Muscle of arm (tissue), 14 donors: ENCODE data around the gene EME2. TPM values are rescaled to one million over a fixed set of nuclear protein-coding genes. Genes with fewer than 3 reads are reported as not detected.
"Not testable (repeated sequence)": the region's sequence is repeated elsewhere in the genome, so short reads cannot be mapped to it uniquely, and the experiment has no call there.

Experiments
- DNase-seq: peaks from one replicate; pipeline ENCODE4 v3.0.0-alpha.2; 2013
- long read RNA-seq, 11 donors: transcript quantifications; one replicate each; lab custom pipeline, GENCODE V29; 2026
- polyA plus RNA-seq, 12 donors: library from polyadenylated mRNA; unstranded; fragments of 120-200 nt; gene quantifications; one replicate each; pipeline ENCODE4 v1.2.1, GENCODE V29; 2013; ENCODE audit not compliant: insufficient read length in 12 of 12

EME2 gene
- polyA plus RNA-seq = 10 to 100 TPM in 1 of 12 donors, 1 to 10 TPM in 10, not detected in 1; 4.4 to 13.3 (median 6.4) TPM
- long read RNA-seq, donor 1 = 0 reads
- long read RNA-seq, donor 2 = 0 reads
- long read RNA-seq, donor 3, partial matches to known transcripts = 35 of 53 reads
- long read RNA-seq, donor 3, other reads (novel, unspliced or antisense) = 18 of 53 reads
- long read RNA-seq, donor 4, partial matches to known transcripts = 12 of 37 reads
- long read RNA-seq, donor 4, other reads (novel, unspliced or antisense) = 25 of 37 reads
- long read RNA-seq, donor 5, full-length matches to known transcripts = 2 of 2 reads
- long read RNA-seq, donor 5, partial matches to known transcripts = 0 of 2 reads
- long read RNA-seq, donor 5, other reads (novel, unspliced or antisense) = 0 of 2 reads
- long read RNA-seq, donor 6 = 0 reads
- long read RNA-seq, donor 7, full-length matches to known transcripts = 1 of 1 reads
- long read RNA-seq, donor 7, partial matches to known transcripts = 0 of 1 reads
- long read RNA-seq, donor 7, other reads (novel, unspliced or antisense) = 0 of 1 reads
- long read RNA-seq, donor 8 = 0 reads
- long read RNA-seq, donor 9 = 0 reads
- long read RNA-seq, donor 10 = 0 reads
- long read RNA-seq, donor 11 = 0 reads

- DNase-seq = no peak
These were observed at the start of gene EME2 for GRCh38 chr16:1772362-1772907. Gene EME2, plus strand, starts transcription at chr16:1772810. Its CDS starts 418 bp downstream, at chr16:1773228.

- peak; percentile 24 for DNase-seq
These were observed 49.0 kb upstream of the EME2 start for GRCh38 chr16:1723450-1724147.

GRCh38 chr16:1724491-1724890, 48.1 kb upstream of the EME2 start:
- DNase-seq = no peak

GRCh38 chr16:1726661-1727502, 45.7 kb upstream of the EME2 start:
- DNase-seq = no peak

GRCh38 chr16:1727651-1728624, 44.7 kb upstream of the EME2 start:
- no peak for DNase-seq

- no peak for DNase-seq
These were observed 43.6 kb upstream of the EME2 start for GRCh38 chr16:1729026-1729425.

- no peak for DNase-seq
These were observed 43.2 kb upstream of the EME2 start for GRCh38 chr16:1729445-1729844.

- no peak for DNase-seq
These were observed 41.5 kb upstream of the EME2 start for GRCh38 chr16:1731073-1731472.

GRCh38 chr16:1731603-1732002, 41.0 kb upstream of the EME2 start:
- DNase-seq = no peak

- no peak for DNase-seq
These were observed 40.5 kb upstream of the EME2 start for GRCh38 chr16:1732071-1732470.

GRCh38 chr16:1732551-1732987, 40.0 kb upstream of the EME2 start:
- not testable (repeated sequence) for DNase-seq

GRCh38 chr16:1734123-1734522, 38.5 kb upstream of the EME2 start:
- no peak for DNase-seq

- DNase-seq = no peak
These were observed 37.8 kb upstream of the EME2 start for GRCh38 chr16:1734816-1735215.

GRCh38 chr16:1740234-1740633, 32.4 kb upstream of the EME2 start:
- no peak for DNase-seq

GRCh38 chr16:1740781-1741490, 31.7 kb upstream of the EME2 start:
- no peak for DNase-seq

- no peak for DNase-seq
These were observed 31.0 kb upstream of the EME2 start for GRCh38 chr16:1741553-1742165.

GRCh38 chr16:1743376-1744337, 29.0 kb upstream of the EME2 start:
- DNase-seq = no peak

GRCh38 chr16:1744338-1744840, 28.2 kb upstream of the EME2 start:
- no peak for DNase-seq
